Stimulated activated CD4-positive, alpha-beta T cell treated with anti-CD3 and anti-CD28 coated beads, Interleukin-12 subunit alpha, Interleukin-12 subunit beta, amount 100 ng/mL, for 48 hours (primary cell): ENCODE measurements around the gene TIGIT.
"Not testable (repeated sequence)": the region's sequence is repeated elsewhere in the genome, so short reads cannot be mapped to it uniquely, and the experiment has no call there.

Experiments used
- DNase-seq, 3 donors: peaks; one replicate each; pipeline ENCODE4 v3.0.0-alpha.2; 2020; ENCODE audit warnings: low read depth in 2 of 3, low spot score in 1 of 3

TIGIT gene

GRCh38 chr3:114293838-114294535, at the start of gene TIGIT:
Gene TIGIT (plus strand): TSS chr3:114294028. CDS start chr3:114294062, 34 bp downstream.
- no peak for DNase-seq

GRCh38 chr3:114252954-114253353, 40.9 kb upstream of the TIGIT start:
- no peak for DNase-seq

GRCh38 chr3:114253505-114253904, 40.3 kb upstream of the TIGIT start:
- no peak for DNase-seq

- DNase-seq = no peak
Observed at GRCh38 chr3:114259566-114259965, 34.3 kb upstream of the TIGIT start.

- DNase-seq = no peak
Observed at GRCh38 chr3:114260152-114260551, 33.7 kb upstream of the TIGIT start.

GRCh38 chr3:114270019-114270418, 23.8 kb upstream of the TIGIT start:
- no peak for DNase-seq

- DNase-seq = no peak
Observed at GRCh38 chr3:114272271-114272670, 21.6 kb upstream of the TIGIT start.

- no peak for DNase-seq
Observed at GRCh38 chr3:114274929-114275328, 18.9 kb upstream of the TIGIT start.

GRCh38 chr3:114276856-114277255, 17.0 kb upstream of the TIGIT start:
- not testable (repeated sequence) for DNase-seq

GRCh38 chr3:114284644-114285043, 9.2 kb upstream of the TIGIT start:
- DNase-seq = no peak

GRCh38 chr3:114285648-114286230, 8.1 kb upstream of the TIGIT start:
- DNase-seq = no peak

GRCh38 chr3:114286266-114286665, 7.6 kb upstream of the TIGIT start:
- no peak for DNase-seq

- DNase-seq = peak; percentile 85 to 98 (median 86)
Observed at GRCh38 chr3:114290911-114291901, 2.6 kb upstream of the TIGIT start.

GRCh38 chr3:114294940-114295480, 1.2 kb downstream of the TIGIT start:
- no peak for DNase-seq

GRCh38 chr3:114295946-114296345, 2.1 kb downstream of the TIGIT start:
- DNase-seq = no peak

GRCh38 chr3:114299421-114299820, 5.6 kb downstream of the TIGIT start:
- no peak for DNase-seq

GRCh38 chr3:114299941-114300624, 6.3 kb downstream of the TIGIT start:
- DNase-seq = no peak

- no peak for DNase-seq
Observed at GRCh38 chr3:114307222-114307830, 13.5 kb downstream of the TIGIT start.

- no peak for DNase-seq
Observed at GRCh38 chr3:114307832-114308231, 14.0 kb downstream of the TIGIT start.

GRCh38 chr3:114308377-114308776, 14.5 kb downstream of the TIGIT start:
- DNase-seq = no peak
